ENCODE measurements around the gene DYNLL1.

DNA sequence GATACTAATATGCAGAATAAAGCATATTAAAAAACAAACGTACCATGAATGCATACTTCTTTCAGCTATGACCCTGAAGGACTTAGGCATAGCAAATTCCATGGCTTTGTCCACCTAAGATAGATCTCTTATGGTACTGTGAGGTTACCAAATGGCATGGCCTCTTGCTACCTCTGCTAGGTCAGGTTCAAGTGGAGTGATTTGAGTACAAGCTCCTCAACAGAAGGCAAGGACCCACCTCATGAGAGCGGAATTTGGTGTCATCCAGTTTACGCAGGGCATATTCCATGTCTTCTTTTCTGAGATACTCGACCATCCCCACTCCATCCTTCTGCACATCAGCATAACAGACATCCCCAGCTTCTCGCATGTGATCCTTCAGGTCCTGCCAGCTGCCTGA, 32.2 kb upstream of the DYNLL1 start:
- no peak for TF ChIP-seq CTCF (IDR thresholded peaks at IDR 0.05; ENCODE audit: low read length)
- TF ChIP-seq EZH2 (optimal IDR thresholded peaks at IDR 0.05; ENCODE audit: low read depth, low read length) = no peak

Data from MM.1S (cell line).